GM19043 (cell line): Measurements from ENCODE around the gene TAX1BP1.

Experiments
- ATAC-seq: cut with Tn5 transposase; IDR thresholded peaks from one replicate; pipeline ENCODE4 v1.9.1; 2021; ENCODE audit warnings: low read depth; ENCODE audit not compliant: unreplicated experiment

TAX1BP1 gene

GRCh38 chr7:27777662-27778061, 37.7 kb downstream of the TAX1BP1 start:
- ATAC-seq = no peak

- ATAC-seq = no peak
Observed at GRCh38 chr7:27779873-27780272, 39.9 kb downstream of the TAX1BP1 start.

- no peak for ATAC-seq
Observed at GRCh38 chr7:27781188-27781587, 41.2 kb downstream of the TAX1BP1 start.

- no peak for ATAC-seq
Observed at GRCh38 chr7:27782849-27783248, 42.9 kb downstream of the TAX1BP1 start.

- no peak for ATAC-seq
Observed at GRCh38 chr7:27784399-27785053, 44.6 kb downstream of the TAX1BP1 start.

GRCh38 chr7:27788437-27788836, 48.5 kb downstream of the TAX1BP1 start:
- no peak for ATAC-seq

GRCh38 chr7:27793780-27794179, 53.8 kb downstream of the TAX1BP1 start:
- ATAC-seq = no peak

GRCh38 chr7:27795977-27796376, 56.0 kb downstream of the TAX1BP1 start:
- ATAC-seq = no peak

GRCh38 chr7:27799212-27799611, 59.2 kb downstream of the TAX1BP1 start:
- ATAC-seq = no peak

GRCh38 chr7:27802999-27803398, 63.0 kb downstream of the TAX1BP1 start:
- ATAC-seq = no peak

- no peak for ATAC-seq
Observed at GRCh38 chr7:27804139-27804538, 64.2 kb downstream of the TAX1BP1 start.

- no peak for ATAC-seq
Observed at GRCh38 chr7:27808626-27809025, 68.7 kb downstream of the TAX1BP1 start.

GRCh38 chr7:27810186-27810585, 70.2 kb downstream of the TAX1BP1 start:
- ATAC-seq = no peak

- no peak for ATAC-seq
Observed at GRCh38 chr7:27812706-27813105, 72.7 kb downstream of the TAX1BP1 start.

GRCh38 chr7:27822245-27822644, 82.3 kb downstream of the TAX1BP1 start:
- ATAC-seq = no peak

GRCh38 chr7:27825891-27826290, 85.9 kb downstream of the TAX1BP1 start:
- ATAC-seq = no peak

- no peak for ATAC-seq
Observed at GRCh38 chr7:27826357-27826756, 86.4 kb downstream of the TAX1BP1 start.

GRCh38 chr7:27834179-27834921, 94.4 kb downstream of the TAX1BP1 start:
- no peak for ATAC-seq

- ATAC-seq = no peak
Observed at GRCh38 chr7:27835376-27835775, 95.4 kb downstream of the TAX1BP1 start.

- no peak for ATAC-seq
Observed at GRCh38 chr7:27836536-27836935, 96.6 kb downstream of the TAX1BP1 start.

- ATAC-seq = no peak
Observed at GRCh38 chr7:27839099-27839498, 99.1 kb downstream of the TAX1BP1 start.

GRCh38 chr7:27840313-27840712, 100.4 kb downstream of the TAX1BP1 start:
- ATAC-seq = no peak
